K562 (cell line): ENCODE results near the gene IGFBP7. TPM values are rescaled to one million over a fixed set of nuclear protein-coding genes. Genes with fewer than 3 reads are reported as not detected.

ENCODE experiments used
- AFF1 ChIP-seq, 2 experiments: fragments of 450-650 bp; IDR thresholded peaks; 2 replicates each; pipeline ENCODE4 v1.6.1; 2018; ENCODE audit warnings: mild to moderate bottlenecking in 2 of 2, low read depth in 1 of 2; ENCODE audit not compliant: partially characterized antibody in 2 of 2
- ARNT ChIP-seq, 2 experiments: fragments of 450-650 bp; IDR thresholded peaks; 2 replicates each; pipeline ENCODE4 v1.6.1; 2016; ENCODE audit warnings: mild to moderate bottlenecking in 1 of 2
- CHAMP1 ChIP-seq: fragments of 450-650 bp; IDR thresholded peaks from 2 replicates; pipeline ENCODE4 v1.6.1; 2016; ENCODE audit warnings: mild to moderate bottlenecking
- CTBP1 ChIP-seq: fragments of 450-650 bp; IDR thresholded peaks from 2 replicates; pipeline ENCODE4 v1.6.1; 2016; ENCODE audit warnings: borderline replicate concordance
- HINFP ChIP-seq: fragments of 450-650 bp; conservative IDR thresholded peaks from 2 replicates; pipeline ENCODE4 v1.6.1; 2016; ENCODE audit warnings: missing genetic modification characterization, low read depth, mild to moderate bottlenecking, control low read depth, missing compliant biosample characterization
- KDM1A ChIP-seq, 2 experiments: fragments of 450-650 bp; IDR thresholded peaks; 2 replicates each; pipeline ENCODE4 v1.6.1; 2016; ENCODE audit warnings: mild to moderate bottlenecking in 2 of 2
- NFATC3 ChIP-seq: fragments of 450-650 bp; IDR thresholded peaks from 2 replicates; pipeline ENCODE4 v1.6.1; 2017; ENCODE audit warnings: mild to moderate bottlenecking
- PBX2 ChIP-seq, 2 experiments: IDR thresholded peaks in 1 of 2; conservative IDR thresholded peaks in 1 of 2; 2 replicates each; pipeline ENCODE4 v1.6.1; 2016; ENCODE audit warnings: low read depth in 2 of 2, mild to moderate bottlenecking in 1 of 2, missing compliant biosample characterization in 1 of 2, missing genetic modification characterization in 1 of 2, moderate library complexity in 1 of 2
- SMARCA4 ChIP-seq: fragments of 450-650 bp; IDR thresholded peaks from 2 replicates; pipeline ENCODE4 v1.6.1; 2016
- SOX6 ChIP-seq: fragments of 450-650 bp; IDR thresholded peaks from 2 replicates; pipeline ENCODE4 v1.6.1; 2014; ENCODE audit warnings: mild to moderate bottlenecking
- TAF9B ChIP-seq: fragments of 450-650 bp; IDR thresholded peaks from 2 replicates; pipeline ENCODE4 v1.6.1; 2018; ENCODE audit warnings: mild to moderate bottlenecking; ENCODE audit not compliant: partially characterized antibody
- TEAD4 ChIP-seq, 2 experiments: sonication (generic) in 1 of 2; formaldehyde crosslinking in 1 of 2; IDR thresholded peaks; 2 replicates each; pipeline versions ENCODE4 v1.6.1 to v1.8.0; 2012 to 2022; ENCODE audit warnings: borderline replicate concordance in 1 of 2, inconsistent platforms in 1 of 2, low read length in 1 of 2, mild to moderate bottlenecking in 1 of 2, missing genetic modification reagents in 1 of 2
- TFE3 ChIP-seq: fragments of 450-650 bp; formaldehyde crosslinking; IDR thresholded peaks from 2 replicates; pipeline ENCODE4 v1.4.0; 2020; ENCODE audit warnings: mild to moderate bottlenecking, mixed read lengths
- TRIM24 ChIP-seq, 2 experiments: fragments of 450-650 bp; IDR thresholded peaks; 2 replicates each; pipeline ENCODE4 v1.6.1; 2016
- ZKSCAN3 ChIP-seq: fragments of 250-450 bp; sonication (Bioruptor Pico); IDR thresholded peaks from 2 replicates; pipeline ENCODE4 v1.4.0; 2020
- polyA plus RNA-seq, 8 experiments: library from polyadenylated mRNA; depleted of rRNA in 4 of 8; stranded (reverse) in 5 of 8; unstranded in 3 of 8; fragments of >200 nt; fragmentation: Nextera tagmentation in 2 of 8; fragmentation: Illumina TruSeq in 1 of 8; extraction: Ambion mirVana in 2 of 8; extraction: Trizol in 1 of 8; gene quantifications; 2 replicates each; pipeline versions ENCODE4 v1.2.1 to v1.2.3, GENCODE V29; 2011 to 2014; ENCODE audit warnings: inconsistent platforms in 1 of 8, missing spikeins in 1 of 8
- total RNA-seq, 7 experiments: library from RNA; depleted of rRNA in 6 of 7; stranded (reverse); fragments of >200 nt in 6 of 7; fragmentation: Illumina TruSeq in 2 of 7; extraction: Trizol in 2 of 7; gene quantifications; 2 replicates each; pipeline versions ENCODE4 v1.2.1 to v1.2.3, GENCODE V29; 2011 to 2021; ENCODE audit warnings: low replicate concordance in 1 of 7

IGFBP7 gene
- total and polyA plus RNA-seq, 9 of the 15 experiments (the other 6 are each of a cell fraction or from before 2014, with no cell fraction given) = 0.27 to 0.49 (median 0.29) TPM; not detected in 6

- TF ChIP-seq HINFP (tag) (no peak), TFE3 (CRISPR knock-in tag) (no peak), TAF9B (peak; percentile 60), CHAMP1 (peak; percentile 66; the same call in 1 of the 2 replicates), PBX2 (CRISPR knock-in tag; IDR thresholded peaks at IDR 0.05; ENCODE audit: low read depth) (no peak), PBX2 (tag; conservative IDR thresholded peaks at IDR 0.05; ENCODE audit: low read depth) (peak; percentile 47; the same call in 1 of the 2 replicates), ZKSCAN3 (no peak), NFATC3 (peak; percentile 92), SOX6 (peak; percentile 96), TEAD4 (IDR thresholded peaks at IDR 0.05; ENCODE audit: low read length) (peak; percentile 73), TEAD4 (CRISPR knock-in tag; IDR thresholded peaks at IDR 0.05; ENCODE audit: borderline replicate concordance) (no peak), ARNT (IDR thresholded peaks at IDR 0.05) (peak in 1 of 2 experiments; percentile 27; a peak in 1 of 4 replicates), AFF1 (IDR thresholded peaks at IDR 0.05; ENCODE audit: low read depth in 1 of 2, partially characterized antibody in 2 of 2) (peak in 1 of 2 experiments; percentile 34), KDM1A (IDR thresholded peaks at IDR 0.05) (peak; percentile 59 to 71), TRIM24 (IDR thresholded peaks at IDR 0.05) (0 out of 4 replicates have a peak, but pooled peaks of 1 of the 2 experiments have one; percentile 27), CTBP1 (peak; percentile 43; the same call in 1 of the 2 replicates), SMARCA4 (peak; percentile 81)
Measured at GRCh38 chr4:56981795-56982201, 128.4 kb downstream of the IGFBP7 start (continued).
